ENCODE results near the gene ABLIM1. TPM values are rescaled to one million over a fixed set of nuclear protein-coding genes. Genes with fewer than 3 reads are reported as not detected.

ABLIM1 gene
- total and polyA plus RNA-seq, 10 of the 15 experiments (the other 5 are each of a cell fraction or from before 2014, with no cell fraction given), result 14.2 to 50.5 (median 28.1) TPM

DNA sequence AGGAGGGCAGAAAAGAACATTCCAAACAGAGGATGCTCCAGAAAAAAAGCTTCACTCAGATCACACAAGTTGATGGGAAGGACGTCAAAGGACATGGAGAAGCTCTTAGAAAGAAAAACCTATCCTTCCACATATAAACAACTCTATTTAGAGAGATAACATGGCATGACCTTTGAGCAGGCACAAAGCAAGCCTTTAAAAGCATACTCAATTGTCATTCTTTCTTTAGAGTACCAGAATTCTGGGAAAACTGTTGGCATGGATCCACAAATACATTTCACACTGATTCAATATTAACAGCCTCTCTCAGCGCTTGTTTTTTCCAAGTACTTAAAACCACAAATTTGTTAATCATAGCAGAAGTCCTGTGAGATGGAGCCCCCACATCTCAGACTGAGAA is 7.3 kb upstream of the ABLIM1 start:
- H3K4me3 ChIP-seq, result no peak overlapping the region
- 5% methylated on average over 2 of the region's 2 CpGs for WGBS (ENCODE audit: insufficient coverage, insufficient replicate concordance, low lambda C conversion rate, missing lambda C conversion rate)
- RAD21 ChIA-PET (ENCODE audit: unreplicated experiment), result no interaction called here
- intact Hi-C loops (cut with micrococcal nuclease; ENCODE audit: unreplicated experiment) (no loop called here), in situ Hi-C loops (cut with MboI) (no loop called here)
- no peak overlapping the region for H2AFZ ChIP-seq (ENCODE audit: control insufficient read depth, low read depth, low read length)
- no peak overlapping the region for H3K4me2 ChIP-seq (ENCODE audit: control insufficient read depth, insufficient read depth)
- BruUV-seq (replicated peaks), result no TSS peak
- POLR2A ChIA-PET, result no interaction called here
- TF ChIP-seq POLR2A (IDR thresholded peaks at IDR 0.05; ENCODE audit: low read depth, low read length), result no peak
- TF ChIP-seq KLF5 (IDR thresholded peaks at IDR 0.05; ENCODE audit: partially characterized antibody), result no peak
- no peak for TF ChIP-seq KDM1A (IDR thresholded peaks at IDR 0.05; ENCODE audit: borderline replicate concordance)
- TF ChIP-seq STAT1 (conservative IDR thresholded peaks at IDR 0.05), result no peak
- no peak for TF ChIP-seq SMARCA5 (IDR thresholded peaks at IDR 0.05)
- no peak for TF ChIP-seq STAT3 (IDR thresholded peaks at IDR 0.05; ENCODE audit: low read depth, low read length)
- TF ChIP-seq, protein P1, sequence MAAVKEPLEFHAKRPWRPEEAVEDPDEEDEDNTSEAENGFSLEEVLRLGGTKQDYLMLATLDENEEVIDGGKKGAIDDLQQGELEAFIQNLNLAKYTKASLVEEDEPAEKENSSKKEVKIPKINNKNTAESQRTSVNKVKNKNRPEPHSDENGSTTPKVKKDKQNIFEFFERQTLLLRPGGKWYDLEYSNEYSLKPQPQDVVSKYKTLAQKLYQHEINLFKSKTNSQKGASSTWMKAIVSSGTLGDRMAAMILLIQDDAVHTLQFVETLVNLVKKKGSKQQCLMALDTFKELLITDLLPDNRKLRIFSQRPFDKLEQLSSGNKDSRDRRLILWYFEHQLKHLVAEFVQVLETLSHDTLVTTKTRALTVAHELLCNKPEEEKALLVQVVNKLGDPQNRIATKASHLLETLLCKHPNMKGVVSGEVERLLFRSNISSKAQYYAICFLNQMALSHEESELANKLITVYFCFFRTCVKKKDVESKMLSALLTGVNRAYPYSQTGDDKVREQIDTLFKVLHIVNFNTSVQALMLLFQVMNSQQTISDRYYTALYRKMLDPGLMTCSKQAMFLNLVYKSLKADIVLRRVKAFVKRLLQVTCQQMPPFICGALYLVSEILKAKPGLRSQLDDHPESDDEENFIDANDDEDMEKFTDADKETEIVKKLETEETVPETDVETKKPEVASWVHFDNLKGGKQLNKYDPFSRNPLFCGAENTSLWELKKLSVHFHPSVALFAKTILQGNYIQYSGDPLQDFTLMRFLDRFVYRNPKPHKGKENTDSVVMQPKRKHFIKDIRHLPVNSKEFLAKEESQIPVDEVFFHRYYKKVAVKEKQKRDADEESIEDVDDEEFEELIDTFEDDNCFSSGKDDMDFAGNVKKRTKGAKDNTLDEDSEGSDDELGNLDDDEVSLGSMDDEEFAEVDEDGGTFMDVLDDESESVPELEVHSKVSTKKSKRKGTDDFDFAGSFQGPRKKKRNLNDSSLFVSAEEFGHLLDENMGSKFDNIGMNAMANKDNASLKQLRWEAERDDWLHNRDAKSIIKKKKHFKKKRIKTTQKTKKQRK (IDR thresholded peaks at IDR 0.05; ENCODE audit: low read depth, low read length), result no peak
- TF ChIP-seq, protein P2, sequence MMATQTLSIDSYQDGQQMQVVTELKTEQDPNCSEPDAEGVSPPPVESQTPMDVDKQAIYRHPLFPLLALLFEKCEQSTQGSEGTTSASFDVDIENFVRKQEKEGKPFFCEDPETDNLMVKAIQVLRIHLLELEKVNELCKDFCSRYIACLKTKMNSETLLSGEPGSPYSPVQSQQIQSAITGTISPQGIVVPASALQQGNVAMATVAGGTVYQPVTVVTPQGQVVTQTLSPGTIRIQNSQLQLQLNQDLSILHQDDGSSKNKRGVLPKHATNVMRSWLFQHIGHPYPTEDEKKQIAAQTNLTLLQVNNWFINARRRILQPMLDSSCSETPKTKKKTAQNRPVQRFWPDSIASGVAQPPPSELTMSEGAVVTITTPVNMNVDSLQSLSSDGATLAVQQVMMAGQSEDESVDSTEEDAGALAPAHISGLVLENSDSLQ (IDR thresholded peaks at IDR 0.05), result no peak
- no peak for TF ChIP-seq SMC3 (IDR thresholded peaks at IDR 0.05; ENCODE audit: borderline replicate concordance, low read length)
- no peak for TF ChIP-seq ZNF274 (IDR thresholded peaks at IDR 0.05; ENCODE audit: insufficient read depth, insufficient read length)
- no peak for TF ChIP-seq SUZ12 (IDR thresholded peaks at IDR 0.05; ENCODE audit: unreplicated experiment)
- TF ChIP-seq REST (IDR thresholded peaks at IDR 0.05; ENCODE audit: low read depth, low read length), result no peak
- TF ChIP-seq, protein P3, sequence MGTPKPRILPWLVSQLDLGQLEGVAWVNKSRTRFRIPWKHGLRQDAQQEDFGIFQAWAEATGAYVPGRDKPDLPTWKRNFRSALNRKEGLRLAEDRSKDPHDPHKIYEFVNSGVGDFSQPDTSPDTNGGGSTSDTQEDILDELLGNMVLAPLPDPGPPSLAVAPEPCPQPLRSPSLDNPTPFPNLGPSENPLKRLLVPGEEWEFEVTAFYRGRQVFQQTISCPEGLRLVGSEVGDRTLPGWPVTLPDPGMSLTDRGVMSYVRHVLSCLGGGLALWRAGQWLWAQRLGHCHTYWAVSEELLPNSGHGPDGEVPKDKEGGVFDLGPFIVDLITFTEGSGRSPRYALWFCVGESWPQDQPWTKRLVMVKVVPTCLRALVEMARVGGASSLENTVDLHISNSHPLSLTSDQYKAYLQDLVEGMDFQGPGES (IDR thresholded peaks at IDR 0.05), result no peak
- no peaks in the 10 kb centered on the region for H3K9me3 ChIP-seq (replicated peaks; ENCODE audit: control insufficient read depth, insufficient read depth, low read length)
- CTCF ChIA-PET, result interaction anchor here (0.7 kb wide), 1 partner anchor 1026 kb away, joined by 3 read pairs; no protein-coding TSS in a partner anchor
- H4K20me1 ChIP-seq (ENCODE audit: control insufficient read depth, insufficient read depth), result no peaks in the 10 kb centered on the region
- SMC1A ChIA-PET (ENCODE audit: uncharacterized antibody, unreplicated experiment), result no interaction called here
- H3K4me1 ChIP-seq (ENCODE audit: control insufficient read depth, insufficient read depth, low read length), result no peaks in the 10 kb centered on the region
- ATAC-seq (no peak), DNase-seq (ENCODE audit: low read depth, low spot score) (no peak), FAIRE-seq (no peak)
- H3K9ac ChIP-seq (ENCODE audit: control insufficient read depth, insufficient read depth, low read length), result no peak overlapping the region
- H3K79me2 ChIP-seq (ENCODE audit: control insufficient read depth, insufficient read depth, low read length), result no peaks in the 10 kb centered on the region
- no peak overlapping the region for H3K27ac ChIP-seq (ENCODE audit: control insufficient read depth, insufficient read depth)
- peaks cover 2% of the 10 kb centered on the region in 2 experiments; a peak in 1 of 4 replicates for H3K27me3 ChIP-seq (replicated peaks in 1 of 2; ENCODE audit: control insufficient read depth in 2 of 2, insufficient read depth in 2 of 2, low read length in 1 of 2)
- no peaks in the 10 kb centered on the region for H3K36me3 ChIP-seq (ENCODE audit: control insufficient read depth in 2 of 2, insufficient read depth in 2 of 2, low read length in 1 of 2)
